HG03066 (cell line): ENCODE results near the gene TTC33.
"Not testable (repeated sequence)": the region's sequence is repeated elsewhere in the genome, so short reads cannot be mapped to it uniquely, and the experiment has no call there.

Experiments used
- ATAC-seq: cut with Tn5 transposase; IDR thresholded peaks from one replicate; pipeline ENCODE4 v1.9.1; 2021; ENCODE audit warnings: low read depth; ENCODE audit not compliant: unreplicated experiment

The TTC33 gene

DNA sequence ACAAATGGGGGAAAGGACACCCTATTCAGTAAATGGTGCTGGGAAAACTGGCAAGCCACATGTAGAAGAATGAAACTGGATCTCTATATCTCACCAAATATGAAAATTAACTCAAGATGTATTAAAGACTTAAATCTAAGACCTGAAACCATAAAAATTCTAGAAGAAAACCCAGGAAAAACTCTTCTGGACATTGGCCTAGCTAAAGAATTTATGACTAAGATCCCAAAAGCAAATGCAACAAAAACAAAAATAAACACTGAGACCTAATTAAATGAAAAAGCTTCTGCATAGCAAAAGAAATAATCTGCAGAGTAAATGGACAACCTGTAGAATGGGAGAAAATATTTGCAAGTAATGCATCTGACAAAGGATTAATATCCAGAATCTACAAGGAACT lies 99.7 kb downstream of the TTC33 start:
- ATAC-seq, result not testable (repeated sequence)

- no peak for ATAC-seq
These were observed 100.6 kb downstream of the TTC33 start for GRCh38 chr5:40655138-40655537.

- ATAC-seq, result no peak
These were observed 101.3 kb downstream of the TTC33 start for GRCh38 chr5:40654377-40654991.

GRCh38 chr5:40653221-40654022 lies 102.3 kb downstream of the TTC33 start:
- no peak for ATAC-seq

DNA sequence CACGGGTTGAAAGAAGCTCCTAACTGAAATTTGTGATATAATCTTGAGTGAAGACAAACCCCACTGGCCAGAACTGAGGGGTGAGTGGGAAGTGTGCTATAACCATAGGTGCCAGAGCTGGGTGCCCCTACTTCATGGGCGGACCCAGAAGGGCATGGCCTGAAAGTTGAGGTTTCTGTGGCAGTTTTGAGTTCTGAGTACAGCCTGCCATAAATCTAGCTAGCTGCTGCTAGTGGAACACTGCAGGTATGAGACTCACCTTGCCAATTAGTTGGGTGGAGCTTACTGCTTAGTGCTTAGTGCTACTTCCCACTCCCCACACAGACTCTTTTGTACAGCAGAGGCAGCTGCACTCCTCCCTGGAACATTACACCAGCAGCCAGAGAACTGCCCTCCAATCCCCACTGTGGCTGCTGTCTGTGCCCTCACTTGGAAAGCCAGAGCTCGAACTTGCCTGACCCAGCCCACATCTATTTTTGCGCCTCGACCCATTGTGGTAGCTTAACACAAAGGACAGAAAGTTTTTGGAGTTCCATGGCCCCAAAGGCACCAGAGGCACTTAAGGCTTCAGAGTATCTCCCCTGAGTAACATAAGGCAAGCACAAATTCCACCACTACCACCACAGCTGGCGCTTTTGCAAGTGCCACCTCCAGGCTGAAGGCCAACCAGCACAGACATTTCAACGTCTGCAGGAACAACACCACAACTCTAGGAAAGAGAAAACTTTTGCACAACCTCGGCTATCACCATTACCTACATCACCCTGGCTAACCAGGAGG lies 103.1 kb downstream of the TTC33 start:
- no peak for ATAC-seq

GRCh38 chr5:40651201-40651600 lies 104.6 kb downstream of the TTC33 start:
- ATAC-seq, result no peak

DNA sequence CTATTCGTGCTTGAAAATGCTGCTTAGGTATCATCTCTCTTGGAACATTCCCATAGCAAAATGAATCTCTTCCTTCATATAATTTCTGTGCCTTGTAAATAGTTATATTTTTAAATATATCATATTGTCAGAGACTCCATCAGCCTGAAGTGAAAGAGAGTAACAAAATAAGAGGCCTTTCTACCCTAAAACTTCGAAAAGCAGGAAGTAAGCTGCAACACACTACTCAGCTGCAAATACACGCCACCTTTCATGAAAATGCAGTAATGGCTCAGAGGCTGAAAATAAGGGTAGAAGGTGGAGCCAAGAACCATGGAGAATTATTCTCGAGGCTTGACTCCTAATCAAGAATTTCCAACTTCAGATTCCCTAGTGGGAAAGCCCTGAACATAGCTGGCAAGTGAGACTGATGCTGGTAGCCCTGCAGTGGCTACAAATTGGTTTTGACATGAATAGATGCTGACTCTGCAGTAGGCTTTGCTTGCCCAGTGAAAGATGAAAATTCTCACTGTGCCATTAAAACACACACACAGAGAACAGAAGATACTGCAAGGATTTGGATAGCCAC lies 106.2 kb downstream of the TTC33 start:
- ATAC-seq, result no peak

GRCh38 chr5:40648150-40648549 lies 107.6 kb downstream of the TTC33 start:
- no peak for ATAC-seq

DNA sequence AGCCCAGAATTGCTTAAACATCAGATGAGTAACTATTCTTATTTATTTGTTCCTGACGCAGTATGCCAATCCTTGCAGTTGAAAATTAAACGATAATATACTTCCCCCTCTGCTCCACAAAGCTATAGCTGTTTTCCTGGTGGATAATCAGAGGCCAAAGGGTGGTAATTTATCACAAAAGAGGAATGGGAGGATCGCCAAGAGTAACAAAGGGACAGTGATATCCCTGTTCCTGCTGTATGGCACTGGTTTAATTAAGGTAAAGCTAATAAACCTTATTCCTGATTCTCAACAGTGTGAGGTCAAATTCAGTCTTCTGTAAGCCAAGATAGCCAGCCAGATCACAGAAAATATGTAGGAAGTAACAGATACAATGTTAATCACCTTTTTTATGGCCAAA lies 109.5 kb downstream of the TTC33 start:
- no peak for ATAC-seq

GRCh38 chr5:40639531-40639930 lies 116.2 kb downstream of the TTC33 start:
- ATAC-seq, result not testable (repeated sequence)

- ATAC-seq, result no peak
These were observed 121.2 kb downstream of the TTC33 start for GRCh38 chr5:40634593-40634992.

DNA sequence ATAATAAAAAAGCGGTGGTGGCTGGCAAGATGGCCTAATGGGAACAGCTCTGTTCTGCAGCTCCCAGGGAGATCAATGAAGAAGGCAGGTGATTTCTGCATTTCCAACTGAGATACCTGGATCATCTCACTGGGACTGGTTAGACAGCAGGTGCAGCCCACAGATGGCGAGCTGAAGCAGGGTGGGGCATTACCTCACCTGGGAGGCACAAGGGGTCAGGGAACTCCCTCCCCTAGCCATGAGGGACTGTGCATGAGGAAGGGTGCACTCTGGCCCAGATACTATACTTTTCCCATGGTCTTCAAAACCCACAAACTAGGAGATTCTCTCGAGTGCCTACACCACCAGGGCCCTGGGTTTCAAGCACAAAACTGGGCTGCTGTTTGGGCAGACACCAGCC lies 121.6 kb downstream of the TTC33 start:
- ATAC-seq, result no peak

DNA sequence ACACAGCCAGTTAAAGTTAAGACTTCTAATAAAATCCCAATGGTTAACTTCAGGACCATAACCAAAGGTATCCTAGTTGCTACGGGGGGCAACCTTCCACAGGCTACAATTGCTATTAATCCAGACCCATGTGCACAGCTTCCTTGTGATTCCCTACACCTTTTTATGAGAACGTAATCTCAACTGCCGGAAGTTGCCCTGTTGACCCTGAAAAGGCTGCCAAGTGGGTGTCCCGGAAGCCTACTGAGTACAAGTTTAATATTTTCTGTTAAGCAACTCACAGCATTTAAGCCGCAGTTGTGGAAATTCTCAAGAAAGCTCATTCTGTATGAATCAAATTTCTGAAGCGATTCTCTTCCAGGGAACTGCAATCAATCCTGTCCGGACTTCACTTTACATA lies 124.5 kb downstream of the TTC33 start:
- no peak for ATAC-seq

DNA sequence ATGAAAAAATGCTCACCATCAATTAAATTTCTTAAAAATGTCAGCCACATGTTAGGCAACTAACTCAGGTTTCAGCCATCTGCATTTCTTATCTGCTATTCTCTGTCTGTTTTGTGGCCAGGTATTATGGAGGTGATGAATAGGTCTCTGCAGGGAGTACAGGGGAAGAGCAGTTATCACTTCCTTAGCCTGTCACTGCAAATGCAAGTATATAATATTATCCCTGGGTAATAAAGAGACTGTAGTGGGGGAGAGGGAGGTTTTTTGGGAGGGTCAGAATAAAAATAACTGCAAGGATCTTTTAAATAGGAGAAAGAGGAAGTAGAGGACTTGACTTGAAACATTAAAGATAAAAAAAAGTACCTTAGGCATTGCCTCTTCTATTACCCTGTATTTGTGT lies 125.6 kb downstream of the TTC33 start:
- ATAC-seq, result no peak

DNA sequence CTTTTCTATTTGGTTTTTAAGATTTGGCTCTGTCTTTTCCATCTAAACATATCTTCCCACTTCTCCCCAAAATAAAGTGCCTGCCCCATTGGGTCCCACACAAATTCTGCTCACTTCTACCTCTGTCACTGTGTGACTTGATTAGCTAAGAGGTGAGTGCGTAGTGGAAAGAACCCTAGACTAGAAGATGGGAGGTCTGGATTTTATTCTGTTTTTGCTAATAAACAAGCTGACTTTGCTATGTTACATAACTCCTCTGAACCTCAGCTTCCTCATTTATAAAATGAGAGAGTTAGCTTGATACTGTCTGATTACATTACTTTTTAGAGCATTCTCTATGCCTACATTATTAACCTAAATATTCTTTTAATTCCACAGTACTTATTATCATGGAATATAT lies 127.4 kb downstream of the TTC33 start:
- no peak for ATAC-seq

DNA sequence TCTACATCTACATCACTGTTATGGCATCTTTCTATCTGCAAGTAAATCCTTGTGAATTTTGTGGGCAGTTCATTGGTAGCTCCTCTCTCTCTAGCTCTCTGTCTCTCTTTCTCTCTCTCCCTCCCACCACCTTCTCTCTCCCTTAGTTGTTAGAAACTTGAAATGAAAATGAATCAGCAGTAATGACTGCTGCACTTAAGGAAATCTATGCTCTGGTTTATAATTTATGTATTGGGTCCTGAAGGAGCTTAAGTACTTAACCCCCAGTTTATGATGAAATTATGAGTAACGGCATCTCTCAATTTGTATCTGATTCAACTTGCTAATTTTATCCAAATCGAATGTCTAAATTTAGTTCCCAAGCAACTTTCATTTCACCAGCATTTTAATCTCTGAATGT lies 128.1 kb downstream of the TTC33 start:
- ATAC-seq, result no peak

GRCh38 chr5:40626801-40627200 lies 129.0 kb downstream of the TTC33 start:
- ATAC-seq, result no peak

DNA sequence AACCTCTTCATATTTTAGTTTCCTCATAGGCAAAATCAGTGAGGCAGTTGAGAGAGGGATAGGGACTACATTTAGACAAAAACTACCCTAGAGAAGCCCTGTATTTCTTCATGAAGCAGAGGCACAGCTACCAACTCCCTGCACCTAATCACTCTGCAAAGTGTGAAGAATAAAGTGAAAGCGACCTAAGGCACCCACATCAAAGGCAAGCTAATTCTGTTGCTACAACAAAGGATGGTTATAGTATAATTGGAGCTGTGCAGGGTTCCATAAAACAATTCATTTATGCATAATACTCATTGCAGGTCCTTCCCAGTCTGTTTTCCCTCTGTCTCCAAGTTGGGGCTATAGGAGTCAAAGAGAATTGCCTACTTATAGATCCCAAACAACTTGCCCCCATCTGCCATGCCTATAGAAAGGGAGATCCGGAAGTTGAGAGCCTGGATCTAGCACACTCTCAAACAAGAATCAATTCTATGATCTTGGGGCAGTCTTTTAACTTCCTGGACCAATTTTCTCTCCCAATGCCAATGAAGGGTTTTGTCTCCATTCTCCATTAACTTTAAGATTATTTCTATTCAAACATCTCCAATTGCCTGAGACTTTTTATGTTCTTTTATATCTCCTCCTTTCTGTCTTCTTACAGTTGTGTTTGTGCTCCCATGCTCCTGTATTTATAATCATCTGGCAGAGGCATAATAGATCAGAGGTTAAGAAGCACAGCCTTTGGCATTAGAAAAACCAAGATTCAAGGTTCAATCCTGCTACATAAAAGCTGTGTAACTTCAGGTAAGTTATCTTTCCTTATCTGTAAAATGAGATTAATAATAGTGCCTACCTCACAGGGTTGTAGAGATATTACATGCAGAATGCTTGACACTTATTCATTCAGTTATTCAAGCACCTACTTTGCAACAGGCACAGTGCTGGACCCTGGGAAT lies 132.0 kb downstream of the TTC33 start:
- ATAC-seq, result no peak

- ATAC-seq, result no peak
These were observed 133.1 kb downstream of the TTC33 start for GRCh38 chr5:40622463-40623252.
